ENCODE measurements around the gene CNGB1.
"Not testable (repeated sequence)": the region's sequence is repeated elsewhere in the genome, so short reads cannot be mapped to it uniquely, and the experiment has no call there.

CNGB1 gene

DNA sequence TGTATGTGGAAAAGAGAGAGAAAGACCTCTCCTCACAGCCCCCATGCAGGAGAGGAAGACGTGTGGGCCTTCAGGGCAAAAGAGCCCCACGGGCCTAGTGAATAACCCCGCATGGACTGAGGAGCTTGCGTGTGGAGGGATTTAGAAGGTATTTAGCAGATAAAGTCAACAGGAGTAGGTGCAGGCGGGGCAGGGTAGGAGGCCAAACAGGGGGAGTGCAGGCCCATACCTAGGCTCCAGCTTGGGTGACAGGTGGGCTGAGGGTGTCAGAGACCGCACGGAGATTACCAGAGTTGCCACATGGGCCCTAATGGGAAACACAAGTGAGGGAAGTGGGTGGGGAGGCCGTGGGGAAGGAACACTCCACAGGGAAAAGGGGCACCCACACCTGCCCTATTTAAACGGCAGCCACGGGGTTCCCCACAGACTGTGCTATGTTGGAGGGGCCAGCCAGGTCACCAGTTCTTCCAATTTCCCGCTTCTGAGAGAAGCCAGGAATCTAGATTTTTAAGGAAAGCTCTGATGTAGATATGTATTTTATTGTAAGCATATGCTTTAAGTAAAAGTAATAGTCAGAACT, 8.2 kb upstream of the CNGB1 start:
- H3K4me1 ChIP-seq (ENCODE audit: insufficient read depth, low read length) = no peaks in the 10 kb centered on the region
- ATAC-seq (ENCODE audit: insufficient read depth, low read depth) = no peak

GRCh38 chr16:57978070-57978465, 7.1 kb upstream of the CNGB1 start:
- ATAC-seq (ENCODE audit: insufficient read depth, low read depth); H3K9ac ChIP-seq (ENCODE audit: low read depth, low read length); H3K9me3 ChIP-seq (ENCODE audit: insufficient read depth, low read length, severe bottlenecking); DNase-seq; H3K4me1 ChIP-seq (ENCODE audit: insufficient read depth, low read length); H3K4me3 ChIP-seq (ENCODE audit: low read depth in 1 of 2, low read length in 2 of 2); H3K79me2 ChIP-seq (ENCODE audit: insufficient read depth, low read length); H4K20me1 ChIP-seq (ENCODE audit: insufficient read depth, low read length); H3K4me2 ChIP-seq (ENCODE audit: insufficient read depth, low read length); H3K36me3 ChIP-seq (ENCODE audit: insufficient read depth, low read length); H3K27me3 ChIP-seq (ENCODE audit: insufficient read depth, low read length, poor library complexity); H3K27ac ChIP-seq (ENCODE audit: low read length); H2AFZ ChIP-seq (ENCODE audit: low read depth, low read length): not testable (repeated sequence)

More for the DNA sequence above, 8.2 kb upstream of the CNGB1 start:
- Histone ChIP-seq H3K27ac (ENCODE audit: low read length) (no peak overlapping the region), H3K36me3 (ENCODE audit: insufficient read depth, low read length) (no peaks in the 10 kb centered on the region), H2AFZ (ENCODE audit: low read depth, low read length) (no peak overlapping the region), H3K4me2 (ENCODE audit: insufficient read depth, low read length) (no peak overlapping the region), H3K9ac (ENCODE audit: low read depth, low read length) (no peak overlapping the region), H3K27me3 (ENCODE audit: insufficient read depth, low read length, poor library complexity) (no peaks in the 10 kb centered on the region), H3K4me3 (ENCODE audit: low read depth in 1 of 2, low read length in 2 of 2) (no peak overlapping the region), H3K9me3 (ENCODE audit: insufficient read depth, low read length, severe bottlenecking) (no peaks in the 10 kb centered on the region), H4K20me1 (ENCODE audit: insufficient read depth, low read length) (no peaks in the 10 kb centered on the region), H3K79me2 (ENCODE audit: insufficient read depth, low read length) (no peaks in the 10 kb centered on the region)
- DNase-seq = no peak
- TF ChIP-seq, protein P1, sequence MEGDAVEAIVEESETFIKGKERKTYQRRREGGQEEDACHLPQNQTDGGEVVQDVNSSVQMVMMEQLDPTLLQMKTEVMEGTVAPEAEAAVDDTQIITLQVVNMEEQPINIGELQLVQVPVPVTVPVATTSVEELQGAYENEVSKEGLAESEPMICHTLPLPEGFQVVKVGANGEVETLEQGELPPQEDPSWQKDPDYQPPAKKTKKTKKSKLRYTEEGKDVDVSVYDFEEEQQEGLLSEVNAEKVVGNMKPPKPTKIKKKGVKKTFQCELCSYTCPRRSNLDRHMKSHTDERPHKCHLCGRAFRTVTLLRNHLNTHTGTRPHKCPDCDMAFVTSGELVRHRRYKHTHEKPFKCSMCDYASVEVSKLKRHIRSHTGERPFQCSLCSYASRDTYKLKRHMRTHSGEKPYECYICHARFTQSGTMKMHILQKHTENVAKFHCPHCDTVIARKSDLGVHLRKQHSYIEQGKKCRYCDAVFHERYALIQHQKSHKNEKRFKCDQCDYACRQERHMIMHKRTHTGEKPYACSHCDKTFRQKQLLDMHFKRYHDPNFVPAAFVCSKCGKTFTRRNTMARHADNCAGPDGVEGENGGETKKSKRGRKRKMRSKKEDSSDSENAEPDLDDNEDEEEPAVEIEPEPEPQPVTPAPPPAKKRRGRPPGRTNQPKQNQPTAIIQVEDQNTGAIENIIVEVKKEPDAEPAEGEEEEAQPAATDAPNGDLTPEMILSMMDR (IDR thresholded peaks at IDR 0.05; ENCODE audit: borderline replicate concordance, extremely low read depth, low read length, poor library complexity, severe bottlenecking) = no peak
- no peak for TF ChIP-seq EZH2 (IDR thresholded peaks at IDR 0.05; ENCODE audit: borderline replicate concordance, low read depth, low read length, severe bottlenecking)

DNA sequence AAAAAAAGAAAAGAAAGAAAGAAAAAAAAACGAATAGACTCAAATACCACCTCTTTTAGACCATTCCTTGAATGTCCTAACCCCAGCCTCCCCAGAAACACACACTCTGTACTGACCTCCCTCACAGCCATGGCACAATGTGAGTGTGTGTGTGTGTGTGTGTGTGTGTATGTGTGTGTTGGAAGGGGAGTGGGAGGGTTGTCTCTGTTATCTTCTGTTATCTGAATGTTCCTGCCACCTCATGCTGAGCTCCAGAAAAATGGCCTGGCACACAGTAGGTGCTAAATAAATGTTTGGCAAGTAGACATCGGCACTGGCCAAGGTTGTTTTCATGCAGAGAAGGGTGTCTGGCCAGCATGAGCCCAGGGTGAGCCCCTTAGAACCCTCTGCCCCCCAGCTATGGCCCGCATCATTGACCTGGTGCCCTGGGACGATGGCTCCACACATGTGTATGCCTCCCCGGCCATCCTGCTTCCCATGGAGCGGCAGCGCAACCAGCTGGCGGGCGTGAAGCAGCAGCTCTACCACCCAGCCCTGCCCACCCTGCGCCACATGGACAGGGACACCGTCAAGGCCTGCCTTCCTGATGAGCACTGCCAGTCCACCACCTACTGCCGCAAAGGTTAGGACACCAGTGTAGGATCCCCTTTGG, 6.6 kb upstream of the CNGB1 start:
- DNase-seq = no peak
- ATAC-seq (ENCODE audit: insufficient read depth, low read depth) = no peak
- no peak overlapping the region for H2AFZ ChIP-seq (ENCODE audit: low read depth, low read length)
- no peaks in the 10 kb centered on the region for H3K79me2 ChIP-seq (ENCODE audit: insufficient read depth, low read length)
- H3K9ac ChIP-seq (ENCODE audit: low read depth, low read length) = no peak overlapping the region
- H3K27me3 ChIP-seq (ENCODE audit: insufficient read depth, low read length, poor library complexity) = no peaks in the 10 kb centered on the region
- no peak overlapping the region for H3K4me2 ChIP-seq (ENCODE audit: insufficient read depth, low read length)
- H4K20me1 ChIP-seq (ENCODE audit: insufficient read depth, low read length) = no peaks in the 10 kb centered on the region
- TF ChIP-seq EZH2 (IDR thresholded peaks at IDR 0.05; ENCODE audit: borderline replicate concordance, low read depth, low read length, severe bottlenecking) = no peak
- TF ChIP-seq, protein P1 (IDR thresholded peaks at IDR 0.05; ENCODE audit: borderline replicate concordance, extremely low read depth, low read length, poor library complexity, severe bottlenecking) = no peak
- no peak overlapping the region for H3K4me3 ChIP-seq (ENCODE audit: low read depth in 1 of 2, low read length in 2 of 2)
- no peaks in the 10 kb centered on the region for H3K36me3 ChIP-seq (ENCODE audit: insufficient read depth, low read length)
- H3K27ac ChIP-seq (ENCODE audit: low read length) = no peak overlapping the region
- no peaks in the 10 kb centered on the region for H3K9me3 ChIP-seq (ENCODE audit: insufficient read depth, low read length, severe bottlenecking)
- H3K4me1 ChIP-seq (ENCODE audit: insufficient read depth, low read length) = no peaks in the 10 kb centered on the region

- Histone ChIP-seq H3K4me1 (ENCODE audit: insufficient read depth, low read length) (no peaks in the 10 kb centered on the region), H3K27me3 (ENCODE audit: insufficient read depth, low read length, poor library complexity) (no peaks in the 10 kb centered on the region), H3K4me2 (ENCODE audit: insufficient read depth, low read length) (no peak overlapping the region), H3K9ac (ENCODE audit: low read depth, low read length) (no peak overlapping the region), H4K20me1 (ENCODE audit: insufficient read depth, low read length) (no peaks in the 10 kb centered on the region), H3K4me3 (ENCODE audit: low read depth in 1 of 2, low read length in 2 of 2) (no peak overlapping the region), H3K79me2 (ENCODE audit: insufficient read depth, low read length) (no peaks in the 10 kb centered on the region), H2AFZ (ENCODE audit: low read depth, low read length) (no peak overlapping the region), H3K27ac (ENCODE audit: low read length) (no peak overlapping the region), H3K9me3 (ENCODE audit: insufficient read depth, low read length, severe bottlenecking) (no peaks in the 10 kb centered on the region), H3K36me3 (ENCODE audit: insufficient read depth, low read length) (no peaks in the 10 kb centered on the region)
- DNase-seq = no peak
- TF ChIP-seq, protein P1 (IDR thresholded peaks at IDR 0.05; ENCODE audit: borderline replicate concordance, extremely low read depth, low read length, poor library complexity, severe bottlenecking) = no peak
- no peak for TF ChIP-seq EZH2 (IDR thresholded peaks at IDR 0.05; ENCODE audit: borderline replicate concordance, low read depth, low read length, severe bottlenecking)
- ATAC-seq (ENCODE audit: insufficient read depth, low read depth) = no peak
Observed at GRCh38 chr16:57976331-57976796, 5.4 kb upstream of the CNGB1 start.

All from DND-41 (cell line).